Keratinocyte (primary cell): Measurements from ENCODE around the gene CACNA1C. TPM values are rescaled to one million over a fixed set of nuclear protein-coding genes. Genes with fewer than 3 reads are reported as not detected.

Source experiments
- DNase-seq: peaks from one replicate; pipeline ENCODE4 v3.0.0-alpha.2; 2011; ENCODE audit warnings: low read depth, missing footprints, low spot score
- FAIRE-seq: peaks from 2 replicates; lab custom pipeline; 2011; peaks lifted over from hg19 to GRCh38; lab: Jason Lieb, UNC
- H2AFZ ChIP-seq: 2 replicates; pipeline ENCODE4 v1.6.0; 2012; ENCODE audit warnings: low read length, control low read depth, inconsistent platforms; ENCODE audit not compliant: control insufficient read depth
- H3K27ac ChIP-seq: 2 replicates; pipeline ENCODE4 v1.5.1; 2011; ENCODE audit warnings: low read length; ENCODE audit not compliant: control insufficient read depth, insufficient read depth
- H3K27me3 ChIP-seq: 3 replicates; pipeline ENCODE4 v1.6.0; 2011; ENCODE audit warnings: low read length; ENCODE audit not compliant: control insufficient read depth, insufficient read depth; ENCODE audit errors: extremely low read depth
- H3K36me3 ChIP-seq, 2 experiments: 2 replicates in 1 of 2; 3 replicates in 1 of 2; pipeline ENCODE4 v1.5.1; 2011; ENCODE audit warnings: low read length in 2 of 2, mild to moderate bottlenecking in 1 of 2; ENCODE audit not compliant: control insufficient read depth in 2 of 2, insufficient read depth in 2 of 2; ENCODE audit errors: extremely low read depth in 1 of 2
- H3K4me1 ChIP-seq: 3 replicates; pipeline ENCODE4 v1.5.1; 2011; ENCODE audit warnings: low read length; ENCODE audit not compliant: control insufficient read depth, insufficient read depth; ENCODE audit errors: extremely low read depth
- H3K4me2 ChIP-seq: 3 replicates; pipeline ENCODE4 v1.6.0; 2011; ENCODE audit warnings: low read depth, low read length; ENCODE audit not compliant: control insufficient read depth, insufficient read depth; ENCODE audit errors: extremely low read depth
- H3K4me3 ChIP-seq, 3 experiments: fragments of 200-600 bp in 1 of 3; sonication (generic) in 1 of 3; 2 replicates in 2 of 3; 3 replicates in 1 of 3; pipeline ENCODE4 v1.5.1; 2011 to 2016; ENCODE audit warnings: low read length in 3 of 3, mild to moderate bottlenecking in 3 of 3, control low read depth in 2 of 3, inconsistent platforms in 1 of 3, low read depth in 1 of 3, mixed read lengths in 1 of 3, mixed run types in 1 of 3, moderate library complexity in 1 of 3; ENCODE audit not compliant: control insufficient read depth in 2 of 3, insufficient read depth in 2 of 3; ENCODE audit errors: extremely low read depth in 1 of 3
- H3K79me2 ChIP-seq: 2 replicates; pipeline ENCODE4 v1.6.0; 2012; ENCODE audit warnings: low read length; ENCODE audit not compliant: control insufficient read depth, insufficient read depth
- H3K9ac ChIP-seq: 3 replicates; pipeline ENCODE4 v1.6.0; 2011; ENCODE audit warnings: low read length; ENCODE audit not compliant: control insufficient read depth, insufficient read depth; ENCODE audit errors: extremely low read depth
- H3K9me1 ChIP-seq: 3 replicates; pipeline ENCODE4 v1.6.0; 2011; ENCODE audit warnings: low read length; ENCODE audit not compliant: control insufficient read depth, insufficient read depth; ENCODE audit errors: extremely low read depth
- H3K9me3 ChIP-seq: 2 replicates; pipeline ENCODE4 v1.5.1; 2012; ENCODE audit warnings: low read depth, low read length; ENCODE audit not compliant: control insufficient read depth
- H4K20me1 ChIP-seq: 3 replicates; pipeline ENCODE4 v1.6.0; 2011; ENCODE audit warnings: low read length; ENCODE audit not compliant: control insufficient read depth, insufficient read depth; ENCODE audit errors: extremely low read depth
- EZH2 ChIP-seq: IDR thresholded peaks from one replicate; pipeline ENCODE4 v1.6.1; 2012; ENCODE audit warnings: inconsistent platforms, mild to moderate bottlenecking, low read length, moderate library complexity
- dilution Hi-C: fragments of 300-500 bp; cut with MboI; formaldehyde crosslinking; loops from one replicate; pipeline ENCODE4 v1.7.0; 2020; ENCODE audit warnings: low sequenced_read_pairs; ENCODE audit not compliant: extremely low pct_ligation_motif_present
- polyA plus RNA-seq, 5 experiments: library from polyadenylated mRNA; depleted of rRNA in 3 of 5; stranded (reverse) in 3 of 5; stranded (forward) in 1 of 5; unstranded in 1 of 5; fragments of >200 nt; gene quantifications; 1 replicate in 1 of 5; 2 replicates in 3 of 5; 3 replicates in 1 of 5; pipeline versions ENCODE4 v1.2.1 to v1.2.3, GENCODE V29; 2011 to 2012; ENCODE audit warnings: missing spikeins in 2 of 5, low read depth in 1 of 5, low replicate concordance in 1 of 5
- TF ChIP-seq, protein P1 (sequence below), 3 experiments: IDR thresholded peaks in 1 of 3; conservative IDR thresholded peaks in 1 of 3; optimal IDR thresholded peaks in 1 of 3; 2 replicates in 2 of 3; 3 replicates in 1 of 3; pipeline versions ENCODE3 to v1.5.1; 2011; ENCODE audit warnings: low read length in 3 of 3, mild to moderate bottlenecking in 3 of 3, moderate library complexity in 2 of 3, control low read depth in 1 of 3, inconsistent platforms in 1 of 3; ENCODE audit not compliant: insufficient read depth in 2 of 3; ENCODE audit errors: extremely low read depth in 1 of 3

Gene CACNA1C
- polyA plus RNA-seq, 1 donor (not counting 4 experiments of a cell fraction or from before 2014, with no cell fraction given): not detected

DNA sequence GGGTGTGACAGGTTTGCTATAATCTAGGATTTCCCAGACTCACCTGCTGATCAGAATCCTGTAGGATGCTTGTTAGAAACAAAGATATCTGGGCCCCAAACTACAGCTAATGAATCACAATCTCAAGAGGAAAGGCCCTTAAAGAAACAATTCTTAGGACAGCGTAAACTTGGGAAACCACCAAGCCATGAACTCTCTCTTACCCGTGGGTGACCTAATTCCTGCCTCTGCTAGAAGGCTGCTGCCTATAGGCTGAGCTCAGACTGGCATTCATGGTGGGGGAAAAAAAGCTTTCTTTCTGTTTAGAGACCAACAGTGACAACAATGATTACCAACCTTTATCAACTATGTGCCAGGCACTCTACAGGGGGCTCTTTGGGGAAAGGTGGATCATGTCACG lies 528.0 kb downstream of the CACNA1C start:
- Histone ChIP-seq H3K9ac (no peak overlapping the region), H4K20me1 (no peaks in the 10 kb centered on the region), H3K36me3 (no peaks in the 10 kb centered on the region), H3K9me3 (no peaks in the 10 kb centered on the region), H3K4me3 (no peak overlapping the region), H2AFZ (no peak overlapping the region), H3K9me1 (no peaks in the 10 kb centered on the region), H3K27me3 (peaks cover 24% of the 10 kb centered on the region), H3K79me2 (no peaks in the 10 kb centered on the region), H3K27ac (no peak overlapping the region), H3K4me2 (no peak overlapping the region), H3K4me1 (no peaks in the 10 kb centered on the region)
- TF ChIP-seq EZH2: no peak
- TF ChIP-seq, protein P1, sequence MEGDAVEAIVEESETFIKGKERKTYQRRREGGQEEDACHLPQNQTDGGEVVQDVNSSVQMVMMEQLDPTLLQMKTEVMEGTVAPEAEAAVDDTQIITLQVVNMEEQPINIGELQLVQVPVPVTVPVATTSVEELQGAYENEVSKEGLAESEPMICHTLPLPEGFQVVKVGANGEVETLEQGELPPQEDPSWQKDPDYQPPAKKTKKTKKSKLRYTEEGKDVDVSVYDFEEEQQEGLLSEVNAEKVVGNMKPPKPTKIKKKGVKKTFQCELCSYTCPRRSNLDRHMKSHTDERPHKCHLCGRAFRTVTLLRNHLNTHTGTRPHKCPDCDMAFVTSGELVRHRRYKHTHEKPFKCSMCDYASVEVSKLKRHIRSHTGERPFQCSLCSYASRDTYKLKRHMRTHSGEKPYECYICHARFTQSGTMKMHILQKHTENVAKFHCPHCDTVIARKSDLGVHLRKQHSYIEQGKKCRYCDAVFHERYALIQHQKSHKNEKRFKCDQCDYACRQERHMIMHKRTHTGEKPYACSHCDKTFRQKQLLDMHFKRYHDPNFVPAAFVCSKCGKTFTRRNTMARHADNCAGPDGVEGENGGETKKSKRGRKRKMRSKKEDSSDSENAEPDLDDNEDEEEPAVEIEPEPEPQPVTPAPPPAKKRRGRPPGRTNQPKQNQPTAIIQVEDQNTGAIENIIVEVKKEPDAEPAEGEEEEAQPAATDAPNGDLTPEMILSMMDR (optimal IDR thresholded peaks at IDR 0.05 in 1 of 3, IDR thresholded peaks at IDR 0.05 in 1 of 3, conservative IDR thresholded peaks at IDR 0.05 in 1 of 3; ENCODE audit: extremely low read depth in 1 of 3, insufficient read depth in 2 of 3, low read length in 3 of 3): no peak
- FAIRE-seq (no peak), DNase-seq (no peak)
- dilution Hi-C loops: no loop called here

DNA sequence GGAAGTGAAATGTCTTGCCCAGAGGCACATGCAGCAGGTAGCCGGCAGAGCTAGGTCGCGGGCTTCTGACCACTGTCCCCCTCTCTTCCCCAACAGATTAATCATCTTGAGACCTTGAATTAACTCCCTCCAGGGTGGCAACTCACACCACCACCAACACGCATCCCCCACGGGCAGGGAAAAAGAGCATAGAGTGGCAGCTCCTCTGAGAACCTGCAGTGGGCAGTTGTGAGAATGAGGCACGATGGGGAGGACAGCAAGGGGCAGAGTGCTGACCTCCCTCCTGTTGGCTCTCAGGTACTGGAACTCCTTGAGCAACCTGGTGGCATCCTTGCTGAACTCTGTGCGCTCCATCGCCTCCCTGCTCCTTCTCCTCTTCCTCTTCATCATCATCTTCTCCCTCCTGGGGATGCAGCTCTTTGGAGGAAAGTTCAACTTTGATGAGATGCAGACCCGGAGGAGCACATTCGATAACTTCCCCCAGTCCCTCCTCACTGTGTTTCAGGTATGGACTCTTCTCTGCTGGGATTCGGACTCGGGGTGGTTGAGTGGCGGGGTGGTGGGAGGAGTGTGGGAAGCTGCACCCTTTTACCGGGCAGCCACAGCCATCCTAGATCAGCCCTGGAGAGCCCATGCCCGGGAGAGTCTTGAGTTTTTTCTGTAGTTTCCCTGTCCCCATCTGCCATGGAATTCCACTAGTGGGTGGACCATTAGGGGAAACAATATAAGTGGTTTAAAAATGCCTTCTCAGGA lies 528.7 kb downstream of the CACNA1C start:
- Histone ChIP-seq H3K27me3 (peaks cover 27% of the 10 kb centered on the region), H3K27ac (no peak overlapping the region), H3K9me1 (no peaks in the 10 kb centered on the region), H3K9ac (no peak overlapping the region), H3K9me3 (no peaks in the 10 kb centered on the region), H4K20me1 (no peaks in the 10 kb centered on the region), H3K4me3 (no peak overlapping the region), H3K4me1 (no peaks in the 10 kb centered on the region), H3K79me2 (no peaks in the 10 kb centered on the region), H2AFZ (no peak overlapping the region), H3K36me3 (no peaks in the 10 kb centered on the region), H3K4me2 (no peak overlapping the region)
- dilution Hi-C loops: no loop called here
- TF ChIP-seq, protein P1 (optimal IDR thresholded peaks at IDR 0.05 in 1 of 3, IDR thresholded peaks at IDR 0.05 in 1 of 3, conservative IDR thresholded peaks at IDR 0.05 in 1 of 3; ENCODE audit: extremely low read depth in 1 of 3, insufficient read depth in 2 of 3, low read length in 3 of 3): no peak
- no peak for TF ChIP-seq EZH2
- DNase-seq: no peak
- FAIRE-seq: no peak
